HG03354 (cell line): ENCODE data around the gene CCDC57.
"Not testable (repeated sequence)": the region's sequence is repeated elsewhere in the genome, so short reads cannot be mapped to it uniquely, and the experiment has no call there.

Experiments
- ATAC-seq: cut with Tn5 transposase; IDR thresholded peaks from one replicate; pipeline ENCODE4 v1.9.1; 2021; ENCODE audit warnings: mild to moderate bottlenecking; ENCODE audit not compliant: unreplicated experiment, poor library complexity, severe bottlenecking

CCDC57 gene

DNA sequence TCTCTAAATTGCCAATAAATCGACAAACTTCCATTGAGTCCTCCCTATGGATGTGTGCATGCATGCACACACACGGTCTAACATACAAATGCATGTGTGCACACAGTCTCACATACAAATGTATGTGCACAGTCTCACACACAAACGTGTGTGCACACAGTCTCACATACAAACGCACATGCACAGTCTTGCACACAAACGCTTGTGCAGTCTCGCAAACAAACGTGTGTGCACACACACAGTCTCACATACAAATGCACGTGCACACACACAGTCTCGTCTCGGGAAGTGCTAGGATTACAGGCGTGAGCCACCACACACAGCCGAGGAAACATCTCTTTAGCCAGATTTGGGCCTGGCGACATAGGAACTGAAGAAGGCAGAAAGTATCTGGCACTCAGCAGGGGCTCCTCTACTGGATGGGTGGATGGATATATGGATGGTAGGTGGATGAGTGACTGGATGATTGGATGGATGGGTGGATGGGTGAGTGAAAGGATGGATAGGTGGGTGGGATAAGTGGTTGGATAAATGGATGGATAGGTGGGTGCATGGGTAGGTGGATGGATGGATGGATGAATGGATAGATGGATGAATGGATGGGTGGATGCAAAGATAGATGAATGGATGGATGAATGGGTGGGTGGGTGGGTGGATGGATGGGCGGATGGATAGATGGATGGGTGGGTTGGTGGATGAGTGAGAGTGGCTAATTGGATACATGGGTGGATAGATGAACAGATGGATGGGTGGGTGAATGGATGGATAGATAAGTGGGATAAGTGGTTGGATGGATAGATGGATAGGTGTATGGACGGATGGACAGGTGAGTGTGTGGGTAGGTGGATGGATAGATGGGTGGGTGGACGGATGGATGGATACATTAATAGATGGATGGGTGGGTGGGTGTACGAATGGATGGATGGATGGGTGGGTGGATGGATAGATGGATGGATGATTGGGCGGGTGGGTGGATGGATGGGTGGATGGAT lies 65.7 kb downstream of the CCDC57 start:
- no peak for ATAC-seq

DNA sequence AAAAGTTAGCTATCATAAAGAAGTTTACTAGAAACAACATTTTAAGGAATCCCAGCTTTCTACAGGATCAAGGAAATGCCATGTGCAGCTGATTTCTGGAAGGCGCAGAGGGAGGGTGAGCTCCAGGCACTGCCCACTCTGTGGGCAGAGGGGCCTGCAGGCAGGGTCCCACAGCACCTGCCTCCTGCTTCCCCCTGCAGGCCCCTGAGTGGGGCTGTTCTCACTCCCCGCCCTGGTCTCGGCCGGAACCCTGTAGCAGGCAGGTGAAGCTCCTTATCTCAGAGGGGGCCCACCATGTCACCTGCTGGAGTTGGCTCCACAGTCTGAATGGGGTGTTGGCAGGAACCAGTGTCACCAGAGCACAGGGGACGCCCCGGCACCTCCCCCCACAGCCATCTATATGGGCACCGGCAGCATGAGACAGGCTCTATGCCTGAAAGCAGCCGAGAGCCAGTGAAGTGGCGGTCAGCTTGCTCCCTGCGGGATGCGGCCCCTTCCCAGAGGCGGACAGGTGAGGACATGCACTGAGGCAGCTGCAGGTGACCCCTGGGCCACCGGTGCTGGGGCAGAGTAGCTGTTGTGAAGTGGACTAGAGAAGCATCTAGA lies 67.0 kb downstream of the CCDC57 start:
- ATAC-seq: no peak

DNA sequence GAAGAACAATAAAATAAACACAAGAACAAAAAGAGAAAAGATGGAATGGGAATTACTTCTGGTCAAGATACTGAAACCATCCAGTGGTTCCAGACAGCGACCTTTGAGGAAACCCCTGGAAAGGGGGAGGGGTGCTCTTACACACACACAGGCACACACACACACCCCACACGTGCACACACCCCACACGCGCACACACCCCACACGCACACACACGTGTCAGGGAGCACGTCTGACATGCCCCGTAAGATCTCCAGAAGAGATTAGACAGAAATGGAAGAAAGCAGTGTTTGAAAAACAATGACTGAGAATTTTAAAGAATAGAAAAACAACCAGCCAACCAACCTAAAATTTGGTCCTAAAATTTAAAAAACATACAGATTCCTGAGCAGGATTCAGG lies 69.3 kb downstream of the CCDC57 start:
- no peak for ATAC-seq

DNA sequence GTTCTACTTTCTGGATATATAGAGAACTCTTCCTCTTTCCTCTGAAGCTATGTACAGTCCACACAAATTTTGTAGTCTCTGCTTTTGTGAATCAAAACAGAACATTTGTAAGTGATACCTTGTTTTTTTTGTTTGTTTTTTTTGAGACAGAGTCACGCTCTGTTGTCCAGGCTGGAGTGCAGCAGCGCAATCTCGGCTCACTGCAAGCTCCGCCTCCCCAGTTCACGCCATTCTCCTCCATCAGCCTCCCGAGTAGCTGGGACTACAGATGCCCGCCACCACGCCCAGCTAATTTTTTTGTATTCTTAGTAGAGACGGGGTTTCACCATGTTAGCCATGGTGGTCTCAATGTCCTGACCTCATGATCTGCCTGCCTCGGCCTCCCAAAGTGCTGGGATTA lies 72.7 kb downstream of the CCDC57 start:
- ATAC-seq: not testable (repeated sequence)

DNA sequence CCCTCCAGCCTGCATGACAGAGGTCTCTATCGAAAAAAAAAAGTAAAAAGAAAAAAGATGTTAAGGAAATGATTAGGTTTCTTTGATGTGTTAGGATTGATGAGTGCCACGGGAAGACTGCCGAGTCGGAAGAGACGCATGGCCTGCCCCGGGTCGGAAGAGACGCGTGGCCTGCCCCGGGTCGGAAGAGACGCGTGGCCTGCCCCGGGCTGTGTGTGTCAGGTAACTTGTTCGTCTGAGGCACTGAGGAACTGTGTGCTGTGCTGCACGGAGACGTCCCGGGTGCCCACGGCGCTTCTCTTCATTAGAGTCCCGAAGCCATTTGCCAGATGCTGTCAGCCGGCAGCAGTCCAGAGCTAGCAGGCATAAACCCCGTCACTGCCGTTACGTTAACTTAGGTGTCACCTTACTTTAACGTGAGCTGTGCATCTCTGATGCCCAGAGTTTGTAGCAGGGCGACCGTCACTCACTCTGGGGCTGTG lies 74.1 kb downstream of the CCDC57 start:
- no peak for ATAC-seq

DNA sequence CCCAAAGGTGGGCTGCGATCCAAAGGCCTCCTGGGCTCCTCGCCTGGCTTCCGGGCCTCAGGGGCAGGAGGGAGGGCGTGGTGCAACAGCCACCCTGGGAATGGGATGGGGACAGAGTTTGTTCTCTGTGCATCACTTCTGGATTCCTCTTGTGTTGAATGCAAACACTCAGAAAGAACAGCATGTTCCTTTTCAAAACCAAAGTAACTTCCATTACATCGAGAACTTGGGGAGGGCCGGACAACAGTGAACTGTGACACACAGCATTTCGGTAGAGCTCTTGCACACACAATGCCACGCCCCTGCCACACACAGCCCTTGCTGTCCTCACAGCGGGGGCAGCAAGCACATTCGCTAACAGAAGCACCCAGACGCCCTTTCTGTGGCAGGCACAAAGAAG lies 78.5 kb downstream of the CCDC57 start:
- ATAC-seq: no peak

DNA sequence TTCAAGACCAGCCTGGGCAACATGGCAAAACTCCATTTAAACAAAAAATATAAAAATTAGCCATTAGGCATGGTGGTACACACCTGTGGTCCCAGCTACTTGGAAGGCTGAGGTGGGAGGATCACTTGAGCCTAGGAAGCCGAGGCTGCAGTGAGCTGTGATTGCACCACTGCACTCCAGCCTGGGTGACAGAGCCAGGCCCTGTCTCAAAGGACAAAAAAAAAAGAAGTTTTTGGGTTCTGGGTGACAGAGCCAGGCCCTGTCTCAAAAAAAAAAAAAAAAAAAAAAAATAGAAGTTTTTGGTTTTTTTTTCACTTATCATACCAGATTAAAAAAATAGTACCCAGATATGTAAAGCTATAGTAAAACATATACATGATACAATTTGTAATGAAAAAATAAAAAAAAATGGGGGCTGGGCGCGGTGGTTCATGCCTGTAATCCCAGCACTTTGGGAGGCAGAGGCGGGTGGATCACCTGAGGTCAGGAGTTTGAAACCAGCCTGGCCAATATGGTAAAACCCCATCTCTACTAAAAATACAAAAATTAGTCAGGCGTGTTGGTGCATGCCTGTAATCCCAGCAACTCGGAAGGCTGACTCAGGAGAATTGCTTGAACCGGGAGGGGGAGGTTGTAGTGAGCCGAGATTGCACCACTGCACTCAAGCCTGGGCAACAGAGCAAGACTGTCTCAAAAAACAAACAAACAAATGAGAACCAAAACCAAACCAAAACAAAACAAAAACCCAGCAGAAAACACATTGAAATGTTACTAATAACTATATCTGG lies 79.3 kb downstream of the CCDC57 start:
- not testable (repeated sequence) for ATAC-seq

DNA sequence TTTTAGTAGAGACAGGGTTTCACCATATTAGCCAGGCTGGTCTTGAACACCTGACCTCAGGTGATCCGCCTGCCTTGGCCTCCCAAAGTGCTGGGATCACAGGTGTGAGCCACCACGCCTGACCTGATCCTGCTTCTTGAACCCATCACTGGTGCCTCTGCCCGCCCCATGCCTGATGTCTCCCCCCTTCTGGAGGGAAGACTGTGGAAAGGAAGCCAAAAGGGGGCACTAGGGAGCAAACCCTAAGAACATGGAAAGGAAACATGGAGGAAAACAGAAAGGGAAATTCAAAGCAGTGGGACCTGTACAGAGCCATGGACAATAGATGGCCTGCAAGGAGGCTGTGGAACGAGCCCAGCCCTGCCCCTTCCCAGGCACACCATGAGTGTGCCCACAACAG lies 83.5 kb downstream of the CCDC57 start:
- no peak for ATAC-seq

DNA sequence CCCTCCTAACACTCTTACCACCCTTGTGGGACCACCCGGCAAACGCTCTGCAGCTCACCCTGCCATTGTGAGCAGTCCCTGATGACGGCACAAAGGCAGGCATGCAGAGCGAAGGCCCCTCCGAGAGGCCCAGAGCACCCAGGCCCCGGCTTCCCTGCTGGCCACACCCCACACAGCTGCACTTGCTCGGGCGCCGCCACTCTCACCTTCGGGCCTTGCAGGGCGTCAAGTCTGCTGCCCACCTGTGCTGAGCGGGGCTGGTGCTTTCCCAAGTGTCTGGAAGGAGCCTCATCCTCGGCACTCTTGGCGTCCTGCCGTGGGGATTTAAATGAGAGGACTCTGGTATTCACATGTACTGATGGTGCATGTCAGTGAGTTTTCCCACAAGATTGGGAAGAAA lies 84.4 kb downstream of the CCDC57 start:
- no peak for ATAC-seq

DNA sequence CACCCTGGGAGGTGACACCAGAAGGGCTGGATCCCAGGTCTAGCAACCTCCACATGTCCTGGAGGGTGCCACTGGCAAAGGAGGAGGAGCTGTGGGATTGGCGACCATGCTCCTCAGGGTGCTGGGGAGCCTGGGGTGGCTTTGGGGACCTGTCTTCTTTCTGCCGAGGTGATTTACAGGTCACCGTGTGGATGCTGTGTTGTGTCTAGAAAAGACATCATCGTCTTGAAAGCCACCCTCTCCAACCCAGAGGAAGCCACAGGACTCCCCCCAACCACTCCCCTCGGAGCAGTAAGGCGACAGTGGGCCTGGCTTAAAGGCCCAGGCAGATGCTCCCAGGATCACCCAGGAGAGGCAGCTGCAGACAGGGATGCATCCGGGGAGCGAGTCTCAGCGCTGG lies 84.9 kb downstream of the CCDC57 start:
- ATAC-seq: no peak

DNA sequence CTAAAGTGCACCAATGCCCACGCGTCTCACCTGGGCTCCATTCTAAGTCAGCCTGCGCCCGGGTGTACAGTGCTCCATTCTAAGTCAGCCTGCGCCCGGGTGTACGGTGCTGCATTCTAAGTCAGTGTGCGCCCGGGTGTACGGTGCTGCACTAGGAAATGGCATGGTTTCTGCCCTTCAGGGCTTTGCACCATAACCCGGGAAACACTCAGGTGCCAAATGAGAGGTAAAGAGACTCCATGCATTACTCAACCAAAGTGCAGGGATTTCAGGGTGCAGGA lies 85.4 kb downstream of the CCDC57 start:
- ATAC-seq: no peak

DNA sequence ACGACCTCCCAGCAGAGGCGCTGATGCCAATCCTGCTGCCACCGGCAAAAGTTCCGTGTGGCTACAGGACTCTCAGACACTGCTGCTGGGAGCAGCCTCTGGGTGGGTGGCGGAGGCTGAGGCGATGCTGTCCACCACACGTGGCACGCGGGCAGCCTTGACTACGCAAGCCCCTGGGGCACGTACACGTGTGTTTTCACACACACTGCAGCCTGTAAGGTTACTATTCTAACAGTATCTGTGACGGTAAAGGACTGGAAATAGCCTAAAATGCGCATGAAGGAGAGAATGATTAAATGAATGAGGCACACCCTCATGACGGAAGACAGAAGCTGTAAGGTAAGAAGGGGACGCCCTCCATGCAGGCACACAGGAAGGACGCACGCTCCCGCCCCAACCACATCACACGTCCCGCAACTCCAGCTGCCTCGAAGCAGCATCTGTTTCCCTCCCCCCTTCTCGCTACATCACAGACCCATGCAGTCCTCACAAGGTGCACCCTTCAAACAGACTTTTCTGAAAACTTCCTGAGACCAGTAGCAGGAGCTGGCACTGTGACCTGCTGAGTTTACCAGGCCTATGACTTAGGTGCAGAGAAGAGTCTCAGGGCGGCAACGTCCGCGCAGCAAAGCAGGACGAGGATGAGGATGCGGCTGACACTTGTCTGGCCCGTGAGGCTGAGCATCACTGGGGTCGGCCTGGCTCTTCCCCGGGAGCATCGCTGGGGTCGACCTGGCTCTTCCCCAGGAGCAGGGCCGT lies 85.9 kb downstream of the CCDC57 start:
- no peak for ATAC-seq

DNA sequence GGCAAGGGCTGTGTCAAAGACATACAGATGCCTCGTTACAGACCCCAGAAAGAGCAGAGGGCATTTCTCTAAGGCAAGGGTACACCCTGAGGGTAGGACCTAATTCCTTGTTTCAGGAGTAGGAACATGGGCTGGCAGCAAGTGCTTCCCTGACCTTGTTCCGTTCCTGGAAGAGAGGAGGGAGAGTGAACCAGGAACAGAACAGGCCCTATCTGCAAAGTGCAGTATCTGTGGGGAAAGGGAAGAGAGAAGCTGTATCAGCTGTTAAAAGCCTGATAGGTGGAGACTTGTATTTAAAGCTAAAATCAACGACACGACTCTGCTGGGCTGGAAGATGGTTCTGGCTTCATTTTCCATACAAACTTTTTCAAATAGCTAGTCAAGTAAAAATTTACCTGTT lies 88.5 kb downstream of the CCDC57 start:
- no peak for ATAC-seq

DNA sequence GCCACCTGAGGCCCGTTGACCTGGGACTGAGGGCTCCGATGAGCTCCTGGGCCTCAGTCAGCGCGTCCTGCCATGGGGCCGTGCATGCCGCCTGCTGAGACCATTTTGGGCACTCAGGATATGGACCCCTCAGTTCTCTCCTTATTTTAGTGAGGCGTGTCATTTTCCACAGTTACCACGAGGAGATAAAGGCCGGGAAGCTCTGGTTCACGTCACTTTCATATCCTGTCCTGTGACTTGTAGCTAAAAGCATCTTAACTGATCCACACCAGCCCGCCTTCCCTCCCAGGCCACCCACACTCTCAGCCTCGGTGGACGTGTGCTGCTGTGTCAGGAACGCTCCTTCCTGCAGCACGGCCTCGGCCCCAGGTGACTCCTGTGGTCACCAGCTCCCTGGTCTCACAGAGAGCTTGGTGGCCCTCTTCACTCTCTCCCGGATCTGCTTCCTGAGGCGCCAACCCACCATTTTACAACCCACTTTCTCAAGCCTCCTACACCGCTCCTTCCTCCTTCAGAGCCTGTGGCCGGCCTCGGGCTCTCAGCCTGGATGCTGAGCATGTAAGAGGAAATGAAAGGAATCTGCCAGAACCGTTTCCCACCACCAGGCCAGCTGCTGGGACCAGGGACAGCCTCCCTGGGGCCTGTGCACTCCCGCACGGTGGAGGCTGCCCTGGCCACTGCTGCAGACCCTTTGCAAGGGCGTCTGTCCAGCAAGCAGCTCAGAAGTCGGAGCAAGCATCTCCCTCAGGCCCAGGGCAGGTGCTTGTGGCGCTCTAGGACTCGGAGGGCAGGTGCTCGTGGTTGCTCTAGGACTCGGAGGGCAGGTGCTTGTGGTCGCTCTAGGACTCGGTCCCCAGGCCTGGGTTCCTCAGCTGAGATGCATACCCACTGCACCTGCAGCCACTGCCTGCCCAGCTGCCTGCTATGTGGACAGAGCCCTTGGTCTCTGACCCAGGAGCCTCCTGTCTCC lies 90.7 kb downstream of the CCDC57 start:
- no peak for ATAC-seq

DNA sequence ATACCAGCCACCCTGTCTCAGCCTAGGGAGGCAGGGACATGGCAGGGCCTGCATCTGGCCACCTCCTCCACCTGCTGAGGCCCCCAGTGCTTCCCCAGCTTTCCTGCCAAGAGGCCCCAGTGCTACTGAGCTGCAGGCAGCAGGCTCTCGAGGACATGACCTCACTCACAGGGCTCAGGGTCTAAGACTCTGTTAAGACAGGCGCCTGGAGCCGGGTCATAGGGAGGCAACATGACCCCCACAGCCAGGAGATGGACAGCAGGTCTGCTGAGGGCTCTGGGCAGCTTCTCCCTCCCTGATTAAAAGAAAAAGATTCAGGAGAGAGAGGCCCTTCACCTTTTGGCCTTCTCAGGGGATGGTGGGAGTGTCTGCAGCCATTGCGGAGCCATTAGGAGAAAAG lies 91.4 kb downstream of the CCDC57 start:
- no peak for ATAC-seq

DNA sequence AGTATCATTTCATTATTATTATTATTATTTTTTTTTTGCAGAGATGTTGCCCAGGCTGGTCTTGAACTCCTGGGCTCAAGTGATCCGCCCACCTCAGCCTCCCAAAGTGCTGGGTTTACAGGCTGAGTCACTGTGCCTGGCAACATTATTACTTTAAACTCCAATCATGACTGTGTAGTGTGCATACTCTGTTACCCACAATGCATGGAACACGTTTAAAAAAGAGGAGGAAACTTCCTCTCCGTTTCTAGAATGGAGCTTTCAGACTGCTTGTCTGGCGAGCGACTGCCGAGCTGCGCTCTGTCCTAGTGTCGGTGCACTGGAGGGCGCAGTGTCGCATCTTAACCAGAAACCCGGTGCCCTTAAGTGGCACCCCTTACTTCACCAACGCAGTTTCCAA lies 92.5 kb downstream of the CCDC57 start:
- ATAC-seq: no peak

DNA sequence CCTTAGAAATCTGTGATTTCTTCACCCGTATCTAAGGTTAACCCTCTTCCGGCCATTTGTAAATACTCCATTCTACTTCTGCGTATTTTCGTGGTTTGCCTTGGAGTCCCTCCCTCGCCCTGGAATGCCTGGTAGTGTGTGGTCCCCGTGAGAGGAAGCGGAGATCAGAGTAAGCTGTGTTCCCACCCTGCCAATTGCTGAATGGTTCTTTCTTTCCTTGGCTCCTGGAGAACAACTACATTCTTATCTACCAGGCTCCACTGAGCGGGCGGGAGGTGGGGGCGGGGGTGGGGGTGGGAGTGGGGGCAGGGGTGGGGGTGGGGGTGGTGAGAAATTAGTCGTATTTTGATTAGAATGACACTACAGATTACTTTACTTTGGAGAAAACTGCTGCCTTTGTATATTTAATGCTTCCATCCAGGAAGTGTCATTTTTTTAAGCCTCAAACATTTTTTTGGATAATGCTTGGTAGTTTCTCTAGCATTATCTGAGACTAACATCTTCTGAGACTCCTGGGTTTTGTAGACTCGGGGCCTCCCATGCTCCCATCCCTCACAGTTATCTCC lies 93.7 kb downstream of the CCDC57 start:
- no peak for ATAC-seq

DNA sequence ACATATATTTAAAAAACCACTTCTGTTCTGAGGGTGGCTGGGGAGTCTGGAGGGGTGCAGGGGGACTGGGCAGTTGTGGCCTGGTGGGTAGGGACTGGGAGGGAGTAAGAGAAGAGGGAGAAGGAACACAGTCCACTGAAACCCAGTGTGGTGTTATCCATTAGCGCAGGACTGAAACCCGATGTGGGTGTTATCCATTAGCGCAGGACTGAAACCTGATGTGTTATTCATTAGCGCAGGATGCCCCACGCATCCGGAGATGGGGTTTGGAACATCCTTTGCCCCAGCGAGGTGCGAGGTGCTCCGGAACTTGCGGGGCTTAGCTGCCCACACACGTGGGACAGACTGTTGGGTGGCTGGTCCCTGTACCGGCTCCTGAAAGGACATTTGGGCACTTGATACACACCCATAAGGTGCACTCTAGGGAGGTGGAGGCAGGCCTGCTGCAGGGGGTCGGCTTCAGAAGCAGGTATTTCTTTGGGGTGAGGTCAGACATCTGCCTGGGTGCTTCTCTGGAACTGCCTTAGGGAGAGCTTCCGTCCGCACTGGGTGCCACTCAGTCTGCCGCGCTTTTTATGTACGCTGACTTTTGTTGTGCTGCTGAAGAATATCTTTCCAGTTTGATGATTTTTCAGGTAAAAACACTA lies 94.4 kb downstream of the CCDC57 start:
- no peak for ATAC-seq
